Measurements from ENCODE around the gene RHBDD3.

GRCh38 chr22:29256606-29257325 lies 11.0 kb downstream of the RHBDD3 start:
- TF ChIP-seq CTCF (IDR thresholded peaks at IDR 0.05) (no peak), POLR2A (IDR thresholded peaks at IDR 0.05) (no peak)
